GM18508 (cell line): Measurements from ENCODE around the gene IMPG2.
"Not testable (repeated sequence)": the region's sequence is repeated elsewhere in the genome, so short reads cannot be mapped to it uniquely, and the experiment has no call there.

Experiments
- ATAC-seq: cut with Tn5 transposase; IDR thresholded peaks from one replicate; pipeline ENCODE4 v1.9.1; 2021; ENCODE audit warnings: moderate number of reproducible peaks; ENCODE audit not compliant: insufficient read depth, unreplicated experiment

The IMPG2 gene

DNA sequence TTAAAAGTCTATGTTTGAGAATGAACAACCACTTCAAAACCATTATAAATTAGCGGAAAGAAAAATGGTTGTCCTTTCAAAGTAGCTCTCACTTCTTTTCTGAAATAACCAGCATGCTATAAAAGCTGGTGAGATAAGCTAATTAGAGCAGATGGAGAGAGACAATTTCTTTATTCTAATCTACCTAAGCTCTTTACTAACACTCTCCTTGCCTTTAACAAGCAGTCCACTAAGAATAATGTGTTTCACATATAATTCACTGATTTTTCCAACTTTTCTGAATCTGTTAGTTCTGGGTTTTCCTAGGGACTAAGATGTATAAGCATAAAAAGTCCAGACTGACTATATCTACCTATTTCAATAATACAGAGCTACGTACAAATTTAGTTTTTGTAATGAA, at the start of gene IMPG2:
TSS of gene IMPG2 (minus strand) at position 101 of the 400 bp plus-strand sequence. CDS start 203 bp downstream, outside the sequence.
- ATAC-seq: no peak

DNA sequence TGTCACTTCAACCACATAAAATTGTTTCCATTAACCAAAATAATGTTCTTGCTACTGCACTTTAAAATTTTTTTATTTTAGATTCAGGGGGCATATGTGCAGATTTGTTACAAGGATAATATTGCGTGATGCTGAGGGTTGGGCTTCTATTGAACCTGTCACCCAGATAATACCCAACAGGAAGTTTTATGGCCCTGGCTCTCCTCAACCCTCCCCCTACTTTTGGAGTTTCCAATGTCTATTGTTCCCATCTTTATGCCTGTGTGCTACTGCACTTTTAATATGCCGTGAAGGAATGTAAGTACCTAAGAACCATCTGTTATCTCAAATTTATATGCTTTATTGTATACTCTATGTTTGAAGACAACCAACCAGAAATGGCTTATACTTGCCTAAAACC, 42.0 kb upstream of the IMPG2 start:
- ATAC-seq: no peak

DNA sequence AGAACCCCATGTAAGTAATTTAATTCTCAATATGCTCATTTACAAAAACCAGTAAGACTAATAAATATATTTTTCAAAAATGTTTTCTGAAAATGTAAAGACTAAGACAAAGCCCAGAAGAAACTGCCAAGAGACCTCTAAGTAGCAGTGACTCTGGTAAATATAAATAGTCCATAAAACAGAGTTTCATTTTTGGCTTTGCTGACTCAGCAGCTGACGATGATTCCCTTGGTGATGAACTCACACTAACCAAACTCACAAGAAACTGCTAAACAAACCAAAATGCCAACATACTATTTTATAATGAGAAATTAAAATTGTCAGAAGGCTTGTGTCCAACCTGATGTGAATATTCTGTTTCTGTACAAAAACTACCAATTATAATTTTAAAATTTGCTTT, 31.5 kb upstream of the IMPG2 start:
- ATAC-seq: no peak

DNA sequence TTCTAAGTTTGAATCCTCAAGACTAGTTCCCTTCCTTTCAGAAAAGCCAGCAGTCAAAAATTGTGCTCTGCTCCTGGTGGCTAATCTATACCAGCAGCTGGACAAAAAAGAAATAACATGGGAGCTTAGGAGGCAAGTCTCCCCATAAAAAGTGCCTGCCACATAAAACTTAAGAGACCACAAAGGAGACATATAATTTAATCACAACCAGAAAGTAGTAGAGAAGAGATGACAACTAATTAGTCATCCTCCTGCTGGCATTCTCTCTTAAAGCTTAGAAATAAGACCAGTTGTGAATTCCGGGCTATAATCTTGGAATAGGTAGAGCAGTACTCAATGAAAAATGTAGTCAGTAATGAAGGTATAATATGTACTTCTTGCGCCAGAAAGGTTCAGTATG, 20.2 kb upstream of the IMPG2 start:
- ATAC-seq: no peak

DNA sequence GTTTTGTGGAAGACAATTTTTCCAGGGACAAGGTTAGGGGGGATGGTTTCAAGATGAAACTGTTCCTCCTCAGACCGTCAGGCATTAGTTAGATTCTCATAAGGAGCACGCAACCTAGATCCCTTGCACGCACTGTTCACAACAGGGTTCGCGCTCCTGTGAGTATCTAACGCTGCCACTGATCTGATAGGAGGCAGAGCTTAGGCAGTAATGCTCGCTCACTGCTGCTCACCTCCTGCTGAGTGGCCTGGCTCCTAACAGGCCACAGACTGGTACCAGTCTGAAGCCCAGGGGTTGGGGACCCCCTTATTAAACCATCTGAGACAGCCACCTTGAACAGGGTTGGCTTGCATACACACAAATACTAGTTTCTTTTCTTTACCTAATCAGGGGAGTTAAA, 13.5 kb upstream of the IMPG2 start:
- no peak for ATAC-seq

DNA sequence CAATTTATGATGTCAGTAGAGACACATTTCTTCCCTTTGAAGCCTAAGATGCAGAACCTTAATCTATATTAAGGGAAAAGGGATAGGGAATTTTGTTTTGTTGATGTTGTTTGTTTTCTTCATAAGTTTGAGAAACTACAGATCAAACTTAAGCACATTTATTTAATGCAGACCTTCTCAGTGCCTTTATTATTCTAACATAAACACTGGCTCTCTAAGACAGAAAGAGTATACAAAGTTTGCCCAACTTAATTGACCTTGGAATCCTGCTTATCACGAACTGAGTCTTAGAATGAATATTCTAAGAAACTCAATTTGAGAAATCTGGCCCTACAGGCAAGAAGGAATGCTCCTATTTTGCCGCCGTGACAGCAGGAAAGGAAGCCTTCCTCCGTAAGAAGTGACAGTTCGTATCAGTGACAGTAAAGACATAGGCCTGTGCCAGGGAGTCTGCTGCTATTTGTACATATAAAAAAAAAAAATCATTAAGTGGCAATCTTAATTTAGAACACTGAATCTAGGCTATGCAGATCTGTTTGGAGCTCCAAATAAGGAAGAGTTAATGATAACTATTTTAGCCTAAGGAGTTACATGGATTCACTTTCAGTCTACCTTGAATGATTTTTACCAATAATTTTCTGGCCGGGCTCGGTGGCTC, 8.8 kb upstream of the IMPG2 start:
- no peak for ATAC-seq

DNA sequence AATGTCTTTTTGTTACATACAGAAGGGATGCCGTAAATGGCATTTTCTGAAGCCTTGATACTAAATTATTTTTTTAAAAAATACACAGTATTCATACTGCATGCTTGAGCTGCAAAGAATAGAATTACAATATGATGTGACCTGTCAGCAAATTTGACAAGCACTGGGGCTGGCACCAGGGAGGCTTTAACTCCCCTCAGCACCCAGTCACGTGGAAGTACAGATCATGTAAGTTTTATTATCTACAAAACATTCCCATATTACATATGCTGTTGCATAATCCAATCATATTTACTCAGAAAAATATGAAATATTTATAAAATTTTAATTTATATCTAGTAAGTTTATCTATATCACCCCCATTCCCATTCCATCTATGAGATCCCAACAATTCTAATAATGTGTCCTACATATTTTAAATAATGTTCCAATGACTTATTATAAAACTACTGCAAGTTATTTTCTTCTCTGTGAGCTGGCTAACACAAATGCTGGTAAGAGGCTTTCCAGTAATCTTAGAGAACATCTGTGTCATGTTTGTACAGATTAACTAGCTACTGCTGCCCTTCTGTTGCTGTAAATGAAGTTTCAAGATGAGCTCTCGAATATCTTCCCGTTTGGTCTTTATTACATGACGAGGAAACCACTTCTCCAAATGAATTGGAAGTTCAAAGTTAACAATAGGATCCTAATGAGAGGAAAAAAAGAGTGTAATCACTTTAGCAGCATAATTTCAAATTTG, 5.2 kb upstream of the IMPG2 start:
- no peak for ATAC-seq

DNA sequence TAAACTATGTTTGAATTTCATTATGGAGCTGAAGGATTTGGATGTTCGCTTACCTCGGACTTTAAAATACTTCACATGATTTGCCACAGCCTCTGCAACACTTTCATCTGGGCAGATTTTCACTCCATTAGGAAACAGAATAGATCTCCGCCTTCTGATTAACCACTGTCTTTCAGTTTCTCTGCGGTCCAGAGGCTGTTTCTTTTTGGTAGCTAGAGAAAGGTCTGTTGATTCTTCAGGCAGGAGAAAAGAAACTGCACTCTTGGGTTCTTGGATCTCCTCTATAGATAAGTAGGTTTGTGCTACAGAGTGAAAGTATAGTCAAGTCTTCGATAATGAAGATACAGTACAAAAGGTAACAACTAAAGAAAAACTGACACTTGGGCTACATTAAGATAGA, 844 bp downstream of the IMPG2 start:
- ATAC-seq: no peak

DNA sequence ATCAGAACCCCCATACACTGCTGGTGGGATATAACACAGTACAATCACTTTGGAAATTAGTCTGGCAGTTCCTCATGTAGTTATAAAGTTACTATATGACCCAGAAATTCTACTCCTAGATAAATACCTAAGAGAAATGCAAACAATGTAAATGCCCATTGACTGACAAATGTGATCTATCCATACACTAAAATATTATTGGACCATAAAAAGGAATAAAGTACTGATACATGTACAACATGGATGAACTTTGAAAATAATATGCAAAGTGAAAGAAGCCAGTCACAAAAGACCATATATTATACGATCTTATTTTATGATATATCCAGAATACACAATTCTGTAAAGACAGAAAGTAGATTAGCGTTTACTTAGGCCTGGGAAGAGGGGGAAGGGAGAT, 7.8 kb downstream of the IMPG2 start:
- ATAC-seq: no peak

DNA sequence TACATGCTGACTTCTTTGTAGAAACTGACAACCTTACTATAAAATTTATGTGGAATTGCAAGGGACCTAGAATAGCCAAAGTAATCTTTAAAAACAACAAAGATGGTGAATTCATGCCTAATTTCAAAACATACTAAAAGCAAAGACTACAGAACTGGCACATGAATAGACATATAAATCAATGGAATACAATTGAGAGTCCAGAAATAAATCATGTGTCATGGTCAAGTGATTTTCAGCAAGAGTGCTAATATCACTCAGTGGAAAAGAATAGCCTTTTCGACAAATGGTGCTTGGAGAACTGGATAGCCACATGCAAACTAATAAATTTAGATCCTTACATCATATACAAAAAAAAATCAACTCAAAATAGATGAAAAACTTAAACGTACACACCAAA, 8.7 kb downstream of the IMPG2 start:
- ATAC-seq: no peak

DNA sequence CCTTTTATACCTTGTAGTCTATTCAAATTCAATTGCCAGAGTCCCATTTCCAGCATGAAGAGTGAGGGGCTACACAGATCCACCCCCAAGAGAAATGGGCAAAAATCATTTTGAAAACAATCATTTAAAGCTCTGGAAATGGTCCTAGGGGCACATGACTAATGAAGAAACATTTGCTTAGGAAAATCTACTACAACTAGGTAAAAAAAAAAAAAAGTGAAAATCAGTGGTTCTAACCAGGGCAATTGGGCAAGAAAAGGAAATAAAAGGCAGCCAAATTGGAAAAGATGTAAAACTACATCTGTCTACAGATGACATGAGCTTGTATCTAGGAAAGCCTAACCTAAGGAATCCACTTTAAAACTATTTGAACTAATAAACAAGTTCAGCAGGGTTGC, 9.4 kb downstream of the IMPG2 start:
- ATAC-seq: no peak

DNA sequence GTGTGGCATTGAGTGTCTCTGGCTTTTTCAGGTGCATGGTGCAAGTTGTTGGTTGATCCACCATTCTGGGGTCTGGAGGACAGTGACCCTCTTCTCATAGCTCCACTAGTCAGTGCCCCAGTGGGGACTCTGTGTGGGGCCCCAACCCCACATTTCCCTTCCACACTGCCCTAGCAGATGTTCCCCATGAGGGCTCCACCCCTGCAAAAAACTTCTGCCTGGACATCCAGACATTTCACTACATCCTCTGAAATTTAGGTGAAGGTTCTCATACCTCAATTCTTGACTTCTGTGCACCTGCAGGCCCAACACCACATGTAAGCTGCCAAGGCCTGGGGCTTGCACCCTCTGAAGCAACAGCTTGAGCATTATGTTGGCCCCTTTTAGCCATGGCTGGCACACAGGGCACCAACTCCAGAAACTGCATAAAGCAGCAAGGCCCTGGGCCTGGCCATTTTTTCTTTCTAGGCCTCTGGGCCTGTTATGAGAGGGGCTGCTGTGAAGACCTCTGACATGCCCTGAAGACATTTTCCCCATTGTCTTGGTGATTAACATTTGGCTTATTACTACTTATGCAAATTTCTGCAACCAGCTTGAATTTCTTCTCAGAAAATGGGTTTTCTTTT, 12.1 kb downstream of the IMPG2 start:
- ATAC-seq: not testable (repeated sequence)

DNA sequence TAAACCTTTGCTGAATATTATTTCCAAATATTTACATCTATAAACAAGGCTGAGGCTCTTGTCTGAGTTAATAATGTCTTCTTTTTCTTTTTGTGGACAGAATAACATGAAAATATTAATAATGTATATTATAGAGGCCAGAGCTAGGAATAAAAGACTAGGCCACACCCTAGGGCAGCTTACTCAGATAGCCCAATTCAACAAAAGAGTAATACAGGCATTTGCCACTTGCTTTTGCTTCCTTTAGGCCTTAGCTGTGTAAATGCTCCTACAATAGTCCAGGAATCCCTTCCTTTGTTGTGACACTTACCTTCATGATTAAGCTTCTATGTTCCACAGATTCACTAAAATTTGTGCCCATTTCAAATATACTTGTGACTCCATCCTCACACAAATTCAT, 16.5 kb downstream of the IMPG2 start:
- ATAC-seq: no peak

DNA sequence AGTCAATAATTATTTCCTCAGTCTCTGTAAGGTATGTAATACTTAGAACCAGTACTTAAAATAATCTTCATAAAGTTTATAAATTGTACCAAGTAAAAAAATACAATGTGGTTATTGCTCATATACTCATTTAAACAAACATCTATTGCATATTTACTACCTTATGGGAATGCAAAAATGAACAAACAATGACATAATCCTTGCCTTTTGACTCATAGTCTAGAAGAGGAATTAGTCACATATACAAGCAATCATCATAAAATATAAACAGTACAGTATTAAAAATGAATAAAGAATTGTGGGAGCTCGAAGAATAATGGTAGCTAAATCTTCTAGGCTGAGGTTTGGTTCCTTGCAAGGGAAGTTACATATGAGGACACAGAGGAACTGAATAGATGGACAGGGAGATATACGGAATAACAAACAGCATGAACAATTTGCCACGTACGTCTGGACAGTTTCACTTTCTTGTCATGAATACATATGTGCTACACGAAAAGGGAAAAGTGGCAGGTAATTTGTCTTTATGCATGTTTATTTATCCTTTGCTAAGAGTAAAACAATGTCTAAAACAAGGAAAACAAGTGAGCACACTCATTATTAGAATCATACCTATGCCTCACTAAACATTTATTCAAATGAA, 17.2 kb downstream of the IMPG2 start:
- no peak for ATAC-seq

DNA sequence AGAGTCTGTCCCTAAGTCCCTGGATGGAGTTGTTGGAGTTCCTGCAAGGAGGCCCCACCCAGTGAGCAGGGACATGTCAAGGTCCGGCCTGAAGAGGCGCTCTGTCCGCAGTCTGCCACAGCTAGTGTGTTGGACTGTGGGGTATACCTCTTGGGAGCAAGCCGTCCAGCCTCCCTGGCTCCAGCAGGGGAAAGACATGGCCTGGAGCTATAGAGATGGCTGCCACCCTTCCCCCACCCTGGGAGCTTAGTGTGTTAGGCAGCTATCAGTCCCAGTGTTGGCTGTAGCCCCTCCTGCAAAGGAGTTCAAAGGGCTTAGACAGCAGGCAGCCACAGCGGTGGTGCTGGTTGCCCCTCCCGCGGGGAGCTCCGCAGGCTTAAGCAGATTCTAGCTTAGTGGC, 20.3 kb downstream of the IMPG2 start:
- no peak for ATAC-seq

DNA sequence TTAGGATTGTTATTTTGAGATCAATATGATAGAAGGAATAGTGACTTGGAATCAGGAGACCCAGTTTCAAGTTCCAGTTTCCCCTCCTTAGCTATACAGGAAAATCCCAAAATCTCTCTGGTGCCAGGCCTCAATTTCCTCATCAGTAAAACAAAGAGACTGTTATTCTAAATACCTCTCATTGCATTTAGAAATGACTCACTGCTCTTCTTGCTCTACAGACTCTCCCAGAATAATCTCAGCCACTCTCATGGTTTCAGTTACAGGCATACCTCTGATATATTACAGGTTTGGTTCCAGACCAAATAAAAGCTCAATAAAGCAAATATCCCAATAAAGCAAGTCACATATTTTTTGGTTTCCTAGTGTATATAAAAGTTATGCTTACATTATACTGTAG, 28.3 kb downstream of the IMPG2 start:
- ATAC-seq: no peak

DNA sequence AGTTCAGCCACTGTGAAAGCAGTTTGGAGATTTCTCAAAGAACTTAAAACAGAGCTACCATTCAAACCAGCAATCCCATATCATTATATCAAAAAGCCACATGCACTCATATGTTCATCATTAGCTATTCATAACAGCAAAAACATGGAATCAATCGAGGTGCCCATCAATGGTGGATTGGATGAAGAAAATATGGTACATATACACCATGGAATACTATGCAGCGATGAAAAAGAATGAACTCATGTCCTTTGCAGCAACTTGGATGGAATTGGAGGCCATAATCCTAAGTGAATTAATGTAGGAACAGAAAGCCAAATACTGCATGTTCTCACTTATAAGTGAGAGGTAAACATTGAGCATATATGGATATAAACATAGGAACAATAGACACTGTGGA, 32.1 kb downstream of the IMPG2 start:
- no peak for ATAC-seq

DNA sequence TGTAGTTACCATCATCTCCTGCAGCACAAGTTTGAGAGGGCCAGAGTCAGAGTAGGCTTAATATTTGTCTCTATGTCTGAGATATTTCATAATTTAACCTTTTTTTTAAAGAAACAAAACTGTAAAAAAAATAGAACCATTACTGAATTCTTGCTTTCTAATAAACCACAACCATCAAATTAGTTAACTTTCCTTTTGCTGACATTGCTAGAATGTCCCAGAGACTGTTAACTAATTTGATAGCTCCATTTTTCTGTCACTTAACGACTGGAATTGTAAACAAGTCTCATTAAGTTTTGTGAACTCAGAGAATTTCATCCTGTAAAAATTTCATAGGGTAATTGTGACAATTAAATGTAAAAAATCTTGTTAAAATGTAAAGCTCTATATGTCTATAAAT, 35.6 kb downstream of the IMPG2 start:
- ATAC-seq: no peak

DNA sequence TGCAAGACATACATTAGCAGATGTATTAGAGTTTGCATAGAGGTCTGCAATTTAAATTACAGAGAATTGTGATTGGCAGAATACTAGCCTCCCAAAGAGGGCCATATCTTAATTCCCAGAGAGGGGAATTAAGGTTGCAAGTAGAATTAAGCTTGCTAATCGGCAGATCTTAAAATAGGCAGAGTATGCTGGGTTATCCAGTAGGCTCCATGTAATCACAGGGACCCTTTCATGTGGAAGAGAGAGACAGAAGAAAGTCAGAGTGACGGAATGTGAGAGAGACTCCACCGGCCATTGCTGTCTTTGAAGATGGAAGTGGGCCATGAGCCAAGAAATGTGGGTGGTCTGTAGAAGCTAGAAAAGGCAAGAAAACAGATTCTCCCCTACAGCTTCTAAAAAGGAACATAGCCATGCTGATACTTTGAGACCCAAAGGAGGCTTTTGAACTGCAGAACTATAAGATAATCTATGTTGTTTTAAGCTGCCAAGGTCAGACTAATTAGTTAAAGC, 38.8 kb downstream of the IMPG2 start:
- no peak for ATAC-seq

DNA sequence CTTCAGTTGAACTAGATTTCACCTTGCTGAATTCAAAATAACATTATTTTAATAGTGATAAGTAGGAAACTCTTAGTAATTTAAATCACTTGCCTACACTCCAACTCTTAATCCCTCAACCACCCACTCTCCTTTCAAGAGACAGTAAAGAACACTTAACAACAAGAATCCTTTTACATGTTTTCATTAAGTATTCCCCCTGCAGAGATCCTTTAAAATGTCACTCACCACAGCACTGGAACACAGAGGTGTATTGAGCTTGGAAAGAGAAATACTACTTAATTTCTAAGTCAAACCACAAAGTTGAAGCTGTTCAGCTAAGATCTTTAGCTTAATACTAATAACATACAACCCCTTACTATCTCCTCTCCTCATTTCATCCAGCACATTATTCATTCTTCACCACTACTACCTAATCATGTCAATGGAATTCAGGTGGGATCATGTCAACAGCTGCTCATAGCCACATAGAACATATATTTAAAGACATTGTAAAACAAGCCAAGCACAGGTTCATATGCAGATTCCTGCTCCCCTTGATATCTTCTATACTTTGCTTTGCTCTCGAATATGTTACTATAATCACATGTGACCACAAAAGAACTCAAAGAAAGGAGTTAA, 40.5 kb downstream of the IMPG2 start:
- no peak for ATAC-seq

DNA sequence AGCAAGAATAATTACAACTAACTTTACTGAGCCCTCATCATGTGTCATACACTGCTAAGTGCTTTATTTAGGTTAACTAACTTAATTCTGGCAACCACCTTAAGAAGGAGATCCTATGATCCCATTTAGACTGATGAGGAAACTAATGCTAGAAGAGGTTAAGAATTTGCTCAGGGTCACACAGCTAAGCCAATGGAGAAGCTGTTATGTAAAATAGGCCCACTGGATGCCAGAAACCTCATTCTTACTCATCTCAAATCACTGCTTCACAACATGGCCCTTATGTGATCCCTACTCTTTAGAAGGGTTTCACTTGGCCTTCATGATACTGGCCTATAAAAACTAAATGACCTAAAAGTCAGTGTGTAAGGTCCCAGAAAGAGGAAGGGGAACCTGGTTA, 41.2 kb downstream of the IMPG2 start:
- ATAC-seq: no peak
